DOHH2 (cell line): ENCODE measurements around the gene PPP4R1.

Experiments used
- CTCF ChIP-seq: fragments of 200-600 bp; sonication (generic); IDR thresholded peaks from one replicate; pipeline ENCODE4 v1.5.1; 2014; ENCODE audit warnings: antibody characterized with exemption, mild to moderate bottlenecking, low read depth, low read length; ENCODE audit not compliant: poor library complexity, severe bottlenecking
- EZH2phosphoT487 ChIP-seq: fragments of 200-600 bp; sonication (generic); IDR thresholded peaks from 2 replicates; pipeline ENCODE4 v1.6.1; 2017; ENCODE audit warnings: borderline replicate concordance, mild to moderate bottlenecking, antibody characterized with exemption, low read length, moderate library complexity, mixed read lengths

- TF ChIP-seq CTCF (no peak), EZH2phosphoT487 (no peak)
Observed at GRCh38 chr18:9552616-9553015, 61.7 kb downstream of the PPP4R1 start.
